Measurements from ENCODE around the gene TFPI2. TPM values are rescaled to one million over a fixed set of nuclear protein-coding genes. Genes with fewer than 3 reads are reported as not detected.
"Not testable (repeated sequence)": the region's sequence is repeated elsewhere in the genome, so short reads cannot be mapped to it uniquely, and the experiment has no call there.

The TFPI2 gene
- polyA plus RNA-seq (ENCODE audit: insufficient read length in 4 of 4), result 10 to 100 TPM in 3 of 4 donors, 1 to 10 TPM in 1; 8.3 to 17.3 (median 15.2) TPM

GRCh38 chr7:93890464-93891068 is at the start of gene TFPI2:
Gene TFPI2 (minus strand): TSS chr7:93890753. CDS start chr7:93890678, 75 bp downstream.
- peak in 3 of 4 donors; percentile 26 to 61 (median 40) for DNase-seq (ENCODE audit: low read depth in 4 of 4, low spot score in 3 of 4)

DNA sequence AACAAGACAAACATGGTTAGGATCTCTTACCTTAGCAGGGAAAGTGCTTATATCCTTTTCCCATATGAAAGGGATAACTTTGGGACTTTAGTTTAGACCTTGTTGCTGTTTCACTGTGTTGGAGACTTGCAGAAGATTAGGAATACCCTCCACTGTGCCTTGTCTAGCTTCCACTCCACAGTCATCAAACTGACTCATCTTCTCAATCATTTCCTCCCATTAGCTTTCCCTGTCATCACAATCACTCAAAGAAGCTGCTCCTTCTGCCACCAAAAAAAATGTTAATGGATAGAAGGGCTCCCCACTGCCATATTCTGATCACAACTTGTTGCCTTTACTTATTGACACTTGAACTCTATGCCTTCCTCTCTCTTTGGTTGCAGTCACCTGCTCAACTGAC is 47.7 kb upstream of the TFPI2 start:
- no peak for DNase-seq (ENCODE audit: low read depth in 4 of 4, low spot score in 3 of 4)

- DNase-seq (ENCODE audit: low read depth in 4 of 4, low spot score in 3 of 4), result no peak
Observed at GRCh38 chr7:93937818-93938217, 47.3 kb upstream of the TFPI2 start.

- no peak for DNase-seq (ENCODE audit: low read depth in 4 of 4, low spot score in 3 of 4)
Observed at GRCh38 chr7:93935102-93935501, 44.5 kb upstream of the TFPI2 start.

- DNase-seq (ENCODE audit: low read depth in 4 of 4, low spot score in 3 of 4), result no peak
Observed at GRCh38 chr7:93933156-93933555, 42.6 kb upstream of the TFPI2 start.

DNA sequence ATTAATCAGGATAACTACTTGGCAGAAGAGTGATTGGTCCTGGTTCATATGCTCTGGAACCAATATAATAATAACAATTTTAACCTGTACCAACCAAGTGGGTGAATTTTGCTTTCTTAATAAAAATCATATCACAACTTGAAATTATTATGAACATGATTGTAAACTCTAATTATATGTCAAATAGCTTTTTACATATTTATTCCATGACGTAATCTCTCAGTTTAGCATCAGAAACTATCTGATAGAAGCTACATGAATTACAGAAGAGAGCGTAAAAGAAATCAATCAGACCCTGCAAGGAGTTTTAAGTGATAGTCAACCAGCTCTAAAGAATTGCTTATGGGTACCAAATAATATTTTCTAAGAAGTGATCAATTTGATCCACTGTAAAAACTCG is 41.1 kb upstream of the TFPI2 start:
- DNase-seq (ENCODE audit: low read depth in 4 of 4, low spot score in 3 of 4), result no peak

GRCh38 chr7:93927585-93927984 is 37.0 kb upstream of the TFPI2 start:
- no peak for DNase-seq (ENCODE audit: low read depth in 4 of 4, low spot score in 3 of 4)

- DNase-seq (ENCODE audit: low read depth in 4 of 4, low spot score in 3 of 4), result no peak
Observed at GRCh38 chr7:93926800-93927199, 36.2 kb upstream of the TFPI2 start.

GRCh38 chr7:93923942-93924341 is 33.4 kb upstream of the TFPI2 start:
- DNase-seq (ENCODE audit: low read depth in 4 of 4, low spot score in 3 of 4), result no peak

DNA sequence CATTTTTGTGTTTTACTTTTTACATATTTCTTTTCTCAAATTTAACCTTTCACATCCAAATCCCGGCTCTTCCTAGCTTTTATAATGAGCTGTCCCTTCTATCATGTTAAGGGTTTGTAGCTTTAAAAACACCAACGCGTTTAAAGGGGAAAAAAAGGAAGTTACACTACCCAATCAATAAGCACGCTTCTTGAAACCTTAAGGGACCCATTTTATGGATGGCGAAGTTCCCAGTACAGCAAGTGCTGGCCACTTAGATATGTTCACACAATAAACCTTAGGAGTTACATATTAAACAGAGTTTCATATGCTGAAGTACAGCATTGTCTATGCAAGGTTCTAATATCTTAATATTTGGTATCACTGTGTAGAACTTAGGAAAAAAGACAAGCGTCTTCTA is 32.7 kb upstream of the TFPI2 start:
- no peak for DNase-seq (ENCODE audit: low read depth in 4 of 4, low spot score in 3 of 4)

DNA sequence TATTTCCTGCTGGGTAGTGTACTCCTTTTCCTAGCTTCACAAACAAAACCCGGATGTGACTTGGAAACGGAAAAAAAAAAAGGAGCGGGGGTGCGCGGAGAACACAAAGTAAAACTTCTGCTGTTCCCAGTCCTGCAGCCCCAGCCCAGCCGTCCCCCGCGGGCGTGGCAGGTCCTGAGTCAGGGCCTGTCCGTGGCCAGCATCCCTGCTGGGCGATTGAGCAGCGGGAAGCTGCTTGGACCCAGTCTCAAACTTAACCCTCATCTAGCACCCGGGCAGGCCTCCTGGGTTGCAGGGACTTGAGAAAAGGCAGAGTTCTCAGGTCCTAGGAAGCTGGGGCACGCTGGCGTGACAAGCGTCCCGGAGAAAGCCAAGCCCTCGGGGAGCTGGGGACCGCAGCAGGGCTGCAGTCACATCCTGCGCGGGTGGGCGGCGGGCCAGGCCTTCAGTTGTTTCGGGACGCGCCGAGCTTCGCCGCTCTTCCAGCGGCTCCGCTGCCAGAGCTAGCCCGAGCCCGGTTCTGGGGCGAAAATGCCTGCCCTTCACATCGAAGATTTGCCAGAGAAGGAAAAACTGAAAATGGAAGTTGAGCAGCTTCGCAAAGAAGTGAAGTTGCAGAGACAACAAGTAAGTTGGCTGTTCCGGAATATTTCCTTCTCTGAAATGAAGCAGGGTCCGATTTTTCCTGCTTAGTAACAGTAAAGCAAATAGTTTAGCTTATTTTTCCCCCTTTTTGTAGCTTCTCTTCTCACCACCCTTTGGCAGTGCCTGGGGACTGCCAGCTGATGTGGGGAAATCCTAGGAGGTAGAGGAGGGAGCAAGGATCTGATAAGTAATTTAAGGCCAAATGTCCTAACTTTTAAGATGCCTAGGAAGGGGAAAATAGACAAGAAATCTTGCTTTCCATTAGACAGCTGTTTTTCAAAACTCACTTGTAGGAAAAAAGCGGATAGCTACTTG is 31.3 kb upstream of the TFPI2 start, which contains the start of gene GNG11:
Gene GNG11, plus strand, starts transcription at position 129 of the 960 bp plus-strand sequence. Its CDS starts 403 bp downstream, at position 532.
- DNase-seq (ENCODE audit: low read depth in 4 of 4, low spot score in 3 of 4), result peak in 3 of 4 donors; percentile 49 to 72 (median 56)

DNA sequence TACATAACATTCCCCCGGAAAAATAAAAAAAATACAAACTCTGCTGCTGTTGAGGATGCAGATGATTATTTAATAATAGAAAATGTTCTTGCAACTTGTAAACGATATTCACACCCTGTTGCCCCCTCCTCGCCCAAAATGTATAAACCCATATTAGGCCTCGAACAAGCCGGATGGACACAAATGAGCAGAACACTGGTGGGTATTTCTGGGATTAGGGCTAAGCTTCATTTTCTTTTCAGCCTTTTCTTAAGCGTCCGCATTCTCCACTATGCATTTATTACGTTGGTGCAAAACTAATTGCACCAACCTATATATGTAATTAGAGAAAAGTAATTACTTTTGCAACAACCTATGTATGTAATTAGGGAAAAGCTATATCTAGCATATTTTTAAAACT is 30.6 kb upstream of the TFPI2 start:
- DNase-seq (ENCODE audit: low read depth in 4 of 4, low spot score in 3 of 4), result no peak

DNA sequence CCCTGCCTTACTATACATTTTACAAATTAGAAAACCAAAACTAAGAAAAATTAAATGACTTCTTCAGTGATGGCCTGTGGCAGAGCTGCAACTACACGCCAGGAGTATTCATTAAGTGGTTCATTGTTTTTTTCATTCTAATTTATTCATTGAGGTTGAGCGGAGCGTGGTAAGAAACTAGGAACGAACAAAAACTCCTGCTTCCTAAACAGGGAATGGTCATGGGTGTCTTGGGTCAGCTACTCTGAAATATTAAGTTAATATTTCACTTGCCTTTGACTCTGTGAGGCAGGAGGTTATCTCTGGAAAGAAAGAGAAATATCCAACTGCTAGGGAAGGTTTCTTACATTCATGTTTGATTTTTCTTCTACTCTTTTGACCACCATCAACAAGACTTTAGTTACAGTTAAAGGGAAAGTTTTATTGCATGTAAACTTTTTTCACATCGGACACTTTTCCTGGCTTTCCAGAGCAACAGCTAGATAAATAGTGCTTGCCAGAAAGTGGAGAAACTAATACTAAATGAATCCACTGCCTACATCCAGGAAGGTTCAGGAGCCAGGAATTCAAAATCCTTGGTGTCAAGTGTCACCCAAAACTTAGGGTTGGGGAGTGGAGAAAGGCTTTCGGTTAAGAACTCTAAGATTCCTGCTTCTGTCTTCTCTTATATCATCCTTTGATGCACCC is 30.1 kb upstream of the TFPI2 start:
- no peak for DNase-seq (ENCODE audit: low read depth in 4 of 4, low spot score in 3 of 4)

DNA sequence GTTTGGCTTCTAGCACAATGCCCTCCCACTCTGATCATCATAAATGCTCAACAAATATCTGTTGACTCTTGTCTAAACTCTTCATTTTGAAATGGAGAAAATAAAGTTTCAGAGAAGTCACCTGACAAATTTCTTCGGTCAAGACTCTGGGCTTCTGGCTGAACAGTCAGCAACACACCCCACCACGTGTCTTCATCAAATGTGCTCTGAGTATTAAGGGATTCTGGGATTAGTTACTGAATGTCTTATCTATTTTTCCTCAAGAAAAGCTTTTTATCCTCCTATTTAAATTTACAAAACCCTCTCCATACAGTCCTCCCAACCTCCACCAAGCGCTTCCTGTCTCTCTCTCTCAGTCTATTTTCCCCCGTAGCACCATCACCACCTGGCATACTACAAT is 25.8 kb upstream of the TFPI2 start:
- not testable (repeated sequence) for DNase-seq (ENCODE audit: low read depth in 4 of 4, low spot score in 3 of 4)

- DNase-seq (ENCODE audit: low read depth in 4 of 4, low spot score in 3 of 4), result not testable (repeated sequence)
Observed at GRCh38 chr7:93915888-93916287, 25.3 kb upstream of the TFPI2 start.

- not testable (repeated sequence) for DNase-seq (ENCODE audit: low read depth in 4 of 4, low spot score in 3 of 4)
Observed at GRCh38 chr7:93915206-93915842, 24.8 kb upstream of the TFPI2 start.

- DNase-seq (ENCODE audit: low read depth in 4 of 4, low spot score in 3 of 4), result no peak
Observed at GRCh38 chr7:93914581-93915066, 24.1 kb upstream of the TFPI2 start.

DNA sequence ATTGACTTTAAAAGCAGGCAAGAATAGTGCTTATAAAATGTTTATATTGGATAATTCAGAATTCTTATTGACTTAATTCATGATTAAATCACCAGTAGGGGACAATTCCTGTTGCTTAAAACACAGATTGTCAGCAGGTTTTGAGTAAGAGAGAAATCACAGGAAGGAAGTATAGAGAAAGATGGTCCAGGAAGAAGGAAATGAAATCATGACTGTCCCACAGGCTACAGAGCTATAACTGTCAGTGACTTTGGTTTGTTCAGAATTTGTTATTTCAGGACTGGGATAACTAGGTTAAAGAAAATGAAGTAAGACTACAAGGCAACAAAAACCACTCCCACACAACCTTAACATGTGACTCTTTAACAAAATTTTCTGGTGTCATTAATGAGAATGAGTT is 22.6 kb upstream of the TFPI2 start:
- no peak for DNase-seq (ENCODE audit: low read depth in 4 of 4, low spot score in 3 of 4)

- DNase-seq (ENCODE audit: low read depth in 4 of 4, low spot score in 3 of 4), result not testable (repeated sequence)
Observed at GRCh38 chr7:93911661-93912060, 21.1 kb upstream of the TFPI2 start.

- not testable (repeated sequence) for DNase-seq (ENCODE audit: low read depth in 4 of 4, low spot score in 3 of 4)
Observed at GRCh38 chr7:93911242-93911641, 20.7 kb upstream of the TFPI2 start.
